GM19438 (cell line): ENCODE measurements around the gene MYOC.
"Not testable (repeated sequence)": the region's sequence is repeated elsewhere in the genome, so short reads cannot be mapped to it uniquely, and the experiment has no call there.

ENCODE experiments used
- ATAC-seq: cut with Tn5 transposase; IDR thresholded peaks from one replicate; pipeline ENCODE4 v1.9.1; 2021; ENCODE audit warnings: low read depth; ENCODE audit not compliant: unreplicated experiment

Gene MYOC

DNA sequence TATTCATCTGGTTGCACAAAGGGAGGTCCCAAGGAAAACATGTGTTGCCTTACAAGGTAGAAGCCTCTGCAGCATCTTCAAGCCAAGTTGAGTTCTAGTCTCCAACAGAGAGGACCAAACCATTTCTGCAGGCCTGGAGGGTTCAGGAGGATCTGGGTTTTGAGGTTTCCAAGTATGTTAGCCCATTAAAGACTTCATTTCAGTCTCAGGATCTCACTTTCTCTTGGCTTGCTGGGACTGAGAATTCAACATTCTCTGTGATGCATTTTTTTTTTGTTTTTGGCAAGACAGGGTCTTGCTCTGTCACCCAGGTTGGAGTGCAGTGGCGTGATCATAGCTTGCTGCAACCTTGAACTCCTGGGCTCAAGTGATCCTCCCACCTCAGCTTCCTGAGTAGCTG is 39.2 kb downstream of the MYOC start:
- no peak for ATAC-seq

DNA sequence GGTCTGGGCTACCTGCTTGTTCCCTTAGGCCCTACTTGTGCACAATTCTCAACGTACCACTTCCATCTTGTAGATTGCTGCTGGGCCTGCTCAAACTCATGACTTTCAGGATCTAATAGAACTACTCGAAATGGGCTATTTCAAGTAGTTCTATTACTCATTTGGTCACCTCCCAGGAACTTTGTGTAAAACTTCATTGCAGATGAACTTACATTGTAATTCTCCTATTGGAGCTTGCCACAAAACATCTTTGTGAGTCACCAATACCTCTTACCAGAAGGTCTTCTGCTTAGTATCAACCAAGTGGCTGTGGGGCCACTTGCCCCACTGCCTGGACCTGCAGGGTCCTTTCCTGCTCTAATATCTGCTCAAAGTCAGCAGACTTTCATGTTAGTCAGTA is 41.2 kb downstream of the MYOC start:
- no peak for ATAC-seq

DNA sequence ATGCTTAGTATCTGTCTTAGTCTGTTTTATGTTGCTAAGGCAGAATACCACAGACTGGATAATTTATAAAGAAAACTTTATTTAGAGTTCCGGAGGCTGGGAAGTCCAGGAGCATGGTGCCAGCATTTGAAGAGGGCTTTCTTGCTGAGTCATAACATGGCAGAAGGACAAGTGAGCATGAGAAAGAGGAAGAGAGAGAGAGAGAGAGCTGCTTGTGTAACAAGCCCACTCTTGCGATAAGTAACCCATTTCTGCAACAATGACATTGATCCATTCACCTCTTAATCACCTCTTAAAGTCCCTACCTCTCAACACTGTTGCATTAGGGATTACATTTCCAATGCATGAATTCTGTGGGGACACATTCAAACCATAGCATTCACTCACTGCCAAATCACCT is 42.1 kb downstream of the MYOC start:
- ATAC-seq, result no peak

DNA sequence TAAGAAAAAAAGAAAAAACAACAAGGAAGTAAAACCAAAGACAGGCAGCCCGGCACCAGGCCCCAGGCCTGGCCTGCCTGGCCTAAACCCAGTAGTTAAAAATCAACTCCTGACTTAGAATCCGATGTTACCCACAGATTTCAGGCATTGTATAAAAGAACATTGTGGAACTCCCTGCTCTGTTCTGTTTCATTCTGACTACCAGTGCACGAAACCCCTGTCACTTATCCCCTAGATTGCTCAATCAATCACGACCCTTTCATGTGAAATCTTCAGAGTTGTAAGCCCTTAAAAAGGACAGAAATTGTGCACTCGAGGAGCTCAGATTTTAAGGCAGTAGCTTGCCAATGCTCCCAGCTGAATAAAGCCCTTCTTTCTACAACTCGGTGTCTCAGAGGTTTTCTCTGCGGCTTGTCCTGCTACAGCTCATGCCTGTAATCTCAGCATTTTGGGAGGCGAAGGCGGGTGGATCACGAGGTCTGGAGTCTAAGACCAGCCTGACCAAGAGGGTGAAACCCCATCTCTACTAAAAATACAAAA is 46.0 kb downstream of the MYOC start:
- ATAC-seq, result peak; percentile 56

DNA sequence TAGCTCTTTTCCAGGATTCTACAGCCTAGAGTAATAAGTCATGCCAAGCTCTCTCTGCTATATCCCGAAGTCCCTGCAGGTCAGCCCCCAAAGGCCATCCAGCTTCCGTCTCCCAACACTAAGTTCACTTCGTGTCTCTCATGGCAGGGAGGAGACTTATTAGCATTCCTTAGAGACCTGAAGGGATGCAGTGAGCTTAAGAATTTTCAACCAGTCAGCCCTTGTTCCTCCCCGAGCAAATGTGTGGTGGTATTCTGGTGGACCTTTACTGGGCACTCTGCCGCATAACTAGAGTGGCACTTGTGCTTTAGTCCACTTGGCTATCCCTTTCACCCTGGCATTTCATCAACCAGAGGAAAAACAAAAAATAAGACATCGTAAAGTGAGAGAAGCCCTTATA is 49.4 kb downstream of the MYOC start:
- ATAC-seq, result not testable (repeated sequence)

DNA sequence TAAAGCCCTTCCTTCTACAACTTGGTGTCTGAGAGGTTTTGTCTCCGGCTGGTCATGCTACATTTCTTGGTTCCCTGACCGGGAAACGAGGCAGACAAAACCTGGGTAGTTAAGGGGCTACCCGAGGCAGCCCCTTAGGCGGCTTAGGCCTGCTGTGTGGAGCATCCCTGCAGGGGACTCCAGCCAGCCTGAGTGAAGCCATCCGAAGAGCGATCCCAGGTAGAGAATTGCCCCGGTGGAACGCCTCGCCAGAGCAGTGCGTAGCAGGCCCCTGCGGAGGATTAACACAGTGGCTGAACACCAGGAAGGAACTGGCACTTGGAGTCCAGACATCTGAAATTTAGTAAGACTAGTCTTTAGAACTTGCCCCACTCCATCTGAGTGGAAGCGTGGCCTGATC is 51.6 kb downstream of the MYOC start:
- ATAC-seq, result no peak

DNA sequence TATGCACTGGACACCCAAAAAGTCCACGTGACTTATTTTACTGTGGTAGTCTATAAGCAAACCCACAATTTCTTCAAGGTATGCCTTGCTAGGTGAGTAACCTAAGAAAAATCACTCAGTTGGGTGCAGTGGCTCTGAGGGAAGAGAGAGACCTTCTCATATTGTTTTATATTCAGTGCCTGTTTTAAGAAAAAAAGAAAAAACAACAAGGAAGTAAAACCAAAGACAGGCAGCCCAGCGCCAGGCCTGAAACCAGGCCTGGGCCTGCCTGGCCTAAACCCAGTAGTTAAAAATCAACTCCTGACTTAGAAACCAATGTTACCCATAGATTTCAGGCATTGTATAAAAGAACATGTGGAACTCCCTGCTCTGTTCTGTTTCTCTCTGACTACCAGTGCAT is 52.2 kb downstream of the MYOC start:
- ATAC-seq, result peak; percentile 58

DNA sequence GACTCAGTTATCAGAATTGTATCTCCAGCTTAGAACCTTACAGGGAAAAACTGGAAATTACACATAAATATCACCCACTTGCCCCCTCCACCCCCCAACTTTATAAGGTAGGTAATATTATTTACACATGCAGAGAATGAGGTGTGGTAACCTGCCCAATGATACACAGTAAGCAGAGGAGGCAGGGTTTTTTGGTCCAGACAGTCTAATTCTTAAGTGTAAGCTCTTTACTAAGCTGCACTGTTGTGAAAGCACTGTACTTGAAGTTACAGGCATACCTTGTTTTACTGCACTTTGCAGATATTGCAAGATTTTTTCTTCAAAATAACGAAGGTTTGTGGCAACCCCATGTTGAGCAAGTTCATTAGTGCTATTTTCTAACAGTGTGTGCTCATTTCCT is 55.3 kb downstream of the MYOC start:
- no peak for ATAC-seq

DNA sequence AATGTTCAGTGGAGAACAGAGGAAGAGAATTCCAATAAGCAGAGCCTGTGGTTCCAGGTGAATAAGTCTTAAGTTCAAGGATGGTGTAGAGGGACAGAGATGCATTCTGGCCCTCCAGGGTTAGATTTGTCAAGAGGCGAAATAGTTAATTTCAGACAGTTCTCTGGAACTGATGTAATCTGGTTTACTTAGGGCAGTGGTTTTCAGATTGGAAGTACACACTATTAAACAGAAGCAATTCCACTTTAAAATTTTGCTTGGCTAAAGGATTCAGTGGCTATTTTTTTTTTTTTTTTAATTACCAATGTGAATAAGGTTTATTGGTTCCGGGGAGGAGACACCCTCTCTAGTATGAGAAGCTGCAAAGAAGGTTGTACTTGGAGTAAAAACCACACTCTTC is 55.8 kb downstream of the MYOC start:
- no peak for ATAC-seq

DNA sequence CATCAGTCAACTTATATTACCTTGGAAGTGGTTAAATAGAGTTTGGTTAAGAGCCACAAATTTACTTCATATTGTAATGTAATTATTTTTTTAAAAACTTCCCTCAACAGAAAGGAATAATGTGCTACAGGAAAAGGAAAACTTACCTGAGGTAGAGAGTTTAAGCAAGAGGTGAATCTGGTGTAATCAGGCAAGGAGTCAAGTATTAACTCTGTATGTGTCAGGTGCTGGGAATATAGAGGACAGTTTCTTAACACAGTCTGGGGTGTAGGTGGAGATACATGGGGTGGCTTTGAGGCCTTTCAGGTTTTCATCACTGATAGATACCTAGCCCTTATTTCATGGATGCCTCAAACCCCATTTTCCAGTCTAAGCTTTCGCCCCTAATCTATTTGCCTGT is 56.4 kb downstream of the MYOC start:
- no peak for ATAC-seq

DNA sequence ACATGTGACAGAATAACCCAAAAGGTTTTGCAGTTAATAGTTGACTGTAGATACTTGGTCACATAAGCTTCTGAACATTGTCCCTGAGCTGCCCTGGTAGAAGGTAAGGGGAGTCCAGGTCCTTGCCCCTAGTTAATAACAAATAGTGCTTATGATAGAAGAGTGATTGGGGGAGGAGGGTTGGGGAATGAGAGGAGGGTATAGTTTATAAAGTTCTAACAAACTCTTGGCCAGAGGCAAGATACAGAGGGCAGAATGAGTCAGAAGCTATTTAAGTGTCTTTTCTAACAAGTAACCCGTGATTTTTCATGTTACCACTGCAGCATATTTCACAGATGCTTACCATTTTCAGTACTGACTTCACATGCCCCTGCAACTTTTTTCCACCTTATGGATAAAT is 57.2 kb downstream of the MYOC start:
- ATAC-seq, result no peak

DNA sequence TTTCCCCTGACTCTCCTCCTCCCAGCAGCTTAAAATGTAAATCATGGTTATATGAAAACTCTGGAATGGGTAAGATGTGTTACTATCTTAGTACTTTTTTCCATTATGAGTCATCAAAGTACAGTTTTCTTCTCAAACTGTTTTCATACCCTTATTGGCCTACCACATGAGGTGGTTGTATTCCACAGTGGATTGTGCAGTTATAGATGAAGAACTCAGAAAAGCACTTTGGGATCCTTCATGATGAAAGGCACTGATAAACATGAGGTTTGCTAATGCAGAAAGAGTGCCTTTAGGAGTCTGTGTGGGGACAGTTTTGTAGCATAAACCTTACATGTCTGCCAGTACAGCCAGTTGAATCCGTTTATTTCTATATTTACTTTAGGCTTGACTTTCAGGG is 62.5 kb downstream of the MYOC start:
- ATAC-seq, result no peak

DNA sequence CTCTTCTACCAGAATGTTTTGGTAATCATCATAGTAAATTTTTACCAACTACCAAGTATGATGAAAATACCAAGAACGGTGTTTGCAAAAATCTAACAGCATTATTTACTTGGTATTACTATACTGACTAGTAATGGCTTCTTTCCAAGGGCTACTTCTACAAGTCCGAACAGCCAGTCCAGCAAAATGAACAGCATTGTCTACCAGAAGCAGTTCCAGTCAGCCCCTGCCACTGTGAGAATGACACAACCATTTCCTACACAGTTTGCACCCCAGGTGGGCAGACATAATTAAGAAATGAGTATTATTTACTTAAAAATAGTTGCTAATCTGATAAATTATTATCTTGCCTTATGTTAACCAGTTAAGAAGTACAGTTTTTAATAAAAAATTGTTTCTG is 64.3 kb downstream of the MYOC start:
- ATAC-seq, result no peak

DNA sequence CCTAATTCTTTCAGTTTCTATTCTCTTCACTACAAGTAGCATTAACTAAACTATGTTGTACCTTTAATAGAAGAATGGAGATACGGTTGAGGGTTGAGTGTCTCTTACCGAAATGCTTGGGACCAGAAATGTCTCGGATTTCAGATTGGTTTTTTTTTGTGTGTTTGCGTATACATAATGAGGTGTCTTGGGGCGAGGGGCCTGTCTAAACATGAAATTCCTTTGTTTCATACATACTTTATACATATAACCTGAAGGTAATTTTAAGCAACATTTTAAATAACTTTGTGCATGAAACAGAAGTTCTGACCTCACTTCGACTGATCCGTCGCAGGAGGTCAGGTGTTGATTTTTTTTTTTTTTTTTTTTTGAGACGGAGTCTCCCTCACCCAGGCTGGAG is 66.8 kb downstream of the MYOC start:
- no peak for ATAC-seq
